HL-60 (cell line): ENCODE measurements around the gene DHDDS.

Experiments used
- DNase-seq, 2 experiments: peaks; one replicate each; pipeline ENCODE4 v3.0.0-alpha.2; 2010 to 2020; ENCODE audit warnings: low read depth in 1 of 2, low spot score in 1 of 2
- H3K27ac ChIP-seq: fragments of 250-450 bp; sonication (Bioruptor Pico); replicated peaks from 2 replicates; pipeline ENCODE4 v1.5.1; 2020; ENCODE audit warnings: mild to moderate bottlenecking, moderate library complexity
- H3K27me3 ChIP-seq: fragments of 250-450 bp; sonication (Bioruptor Pico); 2 replicates; pipeline ENCODE4 v1.5.1; 2021; ENCODE audit warnings: mild to moderate bottlenecking, moderate library complexity; ENCODE audit not compliant: insufficient read depth, poor library complexity, severe bottlenecking
- H3K4me3 ChIP-seq: replicated peaks from 2 replicates; pipeline ENCODE4 v1.5.1; 2011; ENCODE audit warnings: mild to moderate bottlenecking, control low read depth, low read length; ENCODE audit not compliant: insufficient read depth
- CTCF ChIP-seq: IDR thresholded peaks from one replicate; pipeline ENCODE4 v1.5.1; 2011; ENCODE audit warnings: low read length, control low read depth, inconsistent platforms; ENCODE audit not compliant: insufficient read depth
- GABPA ChIP-seq: IDR thresholded peaks from 2 replicates; pipeline ENCODE4 v1.6.1; 2012; ENCODE audit warnings: low read depth
- POLR2AphosphoS5 ChIP-seq: IDR thresholded peaks from 2 replicates; pipeline ENCODE4 v1.6.1; 2012; ENCODE audit warnings: low read depth
- REST ChIP-seq: IDR thresholded peaks from 2 replicates; pipeline ENCODE4 v1.6.1; 2012; ENCODE audit warnings: low read depth; ENCODE audit not compliant: insufficient replicate concordance
- SPI1 ChIP-seq: IDR thresholded peaks from 2 replicates; pipeline ENCODE4 v1.6.1; 2012; ENCODE audit warnings: low read depth, mild to moderate bottlenecking, borderline replicate concordance

The DHDDS gene

GRCh38 chr1:26389604-26390247 lies 42.4 kb upstream of the DHDDS start:
- DNase-seq, result no peak
- no peak for TF ChIP-seq SPI1
- no peak for TF ChIP-seq POLR2AphosphoS5
- no peak for TF ChIP-seq REST
- TF ChIP-seq CTCF, result no peak
- TF ChIP-seq GABPA, result no peak
- Histone ChIP-seq H3K4me3 (no peak overlapping the region), H3K27me3 (no peaks in the 10 kb centered on the region), H3K27ac (no peak overlapping the region)

GRCh38 chr1:26391450-26391849 lies 40.7 kb upstream of the DHDDS start:
- Histone ChIP-seq H3K27ac (no peak overlapping the region), H3K4me3 (no peak overlapping the region), H3K27me3 (no peaks in the 10 kb centered on the region)
- peak; percentile 27 to 32 for DNase-seq
- TF ChIP-seq CTCF (peak; percentile 70), SPI1 (no peak)

- no peak for DNase-seq
- no peak for TF ChIP-seq POLR2AphosphoS5
- no peak for TF ChIP-seq GABPA
- no peak for TF ChIP-seq CTCF
- no peak for TF ChIP-seq SPI1
- TF ChIP-seq REST, result no peak
- no peak overlapping the region for H3K27ac ChIP-seq
- no peaks in the 10 kb centered on the region for H3K27me3 ChIP-seq
- no peak overlapping the region for H3K4me3 ChIP-seq
These were observed 36.4 kb upstream of the DHDDS start for GRCh38 chr1:26395754-26396153.

- TF ChIP-seq GABPA, result no peak
- no peak for TF ChIP-seq REST
- TF ChIP-seq POLR2AphosphoS5, result no peak
- no peak for TF ChIP-seq SPI1
- no peak for TF ChIP-seq CTCF
- no peak for DNase-seq
- no peak overlapping the region for H3K27ac ChIP-seq
These were observed 33.1 kb upstream of the DHDDS start for GRCh38 chr1:26399034-26399433.

More at GRCh38 chr1:26399034-26399433, 33.1 kb upstream of the DHDDS start:
- H3K27me3 ChIP-seq, result no peaks in the 10 kb centered on the region
- H3K4me3 ChIP-seq, result no peak overlapping the region
